Ovary (tissue), 3 donors: Measurements from ENCODE around the gene COMTD1.

Experiments
- POLR2A ChIP-seq: fragments of 450-650 bp; IDR thresholded peaks from one replicate; pipeline ENCODE4 v1.6.1; 2017; ENCODE audit warnings: antibody characterized with exemption, mild to moderate bottlenecking, moderate library complexity
- TF ChIP-seq, protein P1 (sequence below), 3 donors: fragments of 450-650 bp in 2 of 3; fragments of 200-600 bp in 1 of 3; IDR thresholded peaks; one replicate each; pipeline versions ENCODE4 v1.5.1 to v1.8.0; 2016 to 2022; ENCODE audit warnings: antibody characterized with exemption in 3 of 3, mild to moderate bottlenecking in 1 of 3
- donor health status: DM: no; HTN: no; CAD: no.

DNA sequence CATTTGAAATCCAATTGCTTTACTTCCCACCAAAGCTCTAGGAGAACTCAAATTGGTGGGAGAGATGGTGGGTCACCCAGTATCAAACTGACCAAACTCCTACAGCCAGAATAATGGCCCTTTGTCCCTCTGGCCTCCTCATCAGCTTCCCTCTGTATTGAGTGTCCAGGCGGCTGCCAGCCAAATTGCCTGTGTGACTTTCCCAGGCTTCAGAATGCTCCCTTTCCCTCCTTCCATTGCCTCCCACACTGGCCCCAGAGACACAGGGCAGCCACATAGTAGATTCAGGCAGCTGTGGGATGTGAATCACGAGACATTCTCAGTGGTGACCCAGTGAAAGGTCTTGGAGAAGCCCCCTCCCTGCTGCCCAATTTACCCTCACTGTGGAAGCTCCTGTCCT lies 37.9 kb downstream of the COMTD1 start:
- TF ChIP-seq, protein P1, sequence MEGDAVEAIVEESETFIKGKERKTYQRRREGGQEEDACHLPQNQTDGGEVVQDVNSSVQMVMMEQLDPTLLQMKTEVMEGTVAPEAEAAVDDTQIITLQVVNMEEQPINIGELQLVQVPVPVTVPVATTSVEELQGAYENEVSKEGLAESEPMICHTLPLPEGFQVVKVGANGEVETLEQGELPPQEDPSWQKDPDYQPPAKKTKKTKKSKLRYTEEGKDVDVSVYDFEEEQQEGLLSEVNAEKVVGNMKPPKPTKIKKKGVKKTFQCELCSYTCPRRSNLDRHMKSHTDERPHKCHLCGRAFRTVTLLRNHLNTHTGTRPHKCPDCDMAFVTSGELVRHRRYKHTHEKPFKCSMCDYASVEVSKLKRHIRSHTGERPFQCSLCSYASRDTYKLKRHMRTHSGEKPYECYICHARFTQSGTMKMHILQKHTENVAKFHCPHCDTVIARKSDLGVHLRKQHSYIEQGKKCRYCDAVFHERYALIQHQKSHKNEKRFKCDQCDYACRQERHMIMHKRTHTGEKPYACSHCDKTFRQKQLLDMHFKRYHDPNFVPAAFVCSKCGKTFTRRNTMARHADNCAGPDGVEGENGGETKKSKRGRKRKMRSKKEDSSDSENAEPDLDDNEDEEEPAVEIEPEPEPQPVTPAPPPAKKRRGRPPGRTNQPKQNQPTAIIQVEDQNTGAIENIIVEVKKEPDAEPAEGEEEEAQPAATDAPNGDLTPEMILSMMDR (IDR thresholded peaks at IDR 0.05) = no peak
- no peak for TF ChIP-seq POLR2A
